Breast epithelium (tissue), 3 donors: ENCODE measurements around the gene CHL1.

ENCODE experiments used
- POLR2A ChIP-seq: fragments of 450-650 bp; IDR thresholded peaks from one replicate; pipeline ENCODE4 v1.6.1; 2016; ENCODE audit warnings: antibody characterized with exemption, mild to moderate bottlenecking, moderate library complexity
- TF ChIP-seq, protein P1 (sequence below), 3 donors: fragments of 450-650 bp; IDR thresholded peaks; one replicate each; pipeline ENCODE4 v1.5.1; 2016 to 2017; ENCODE audit warnings: antibody characterized with exemption in 3 of 3, mild to moderate bottlenecking in 3 of 3, moderate library complexity in 3 of 3

DNA sequence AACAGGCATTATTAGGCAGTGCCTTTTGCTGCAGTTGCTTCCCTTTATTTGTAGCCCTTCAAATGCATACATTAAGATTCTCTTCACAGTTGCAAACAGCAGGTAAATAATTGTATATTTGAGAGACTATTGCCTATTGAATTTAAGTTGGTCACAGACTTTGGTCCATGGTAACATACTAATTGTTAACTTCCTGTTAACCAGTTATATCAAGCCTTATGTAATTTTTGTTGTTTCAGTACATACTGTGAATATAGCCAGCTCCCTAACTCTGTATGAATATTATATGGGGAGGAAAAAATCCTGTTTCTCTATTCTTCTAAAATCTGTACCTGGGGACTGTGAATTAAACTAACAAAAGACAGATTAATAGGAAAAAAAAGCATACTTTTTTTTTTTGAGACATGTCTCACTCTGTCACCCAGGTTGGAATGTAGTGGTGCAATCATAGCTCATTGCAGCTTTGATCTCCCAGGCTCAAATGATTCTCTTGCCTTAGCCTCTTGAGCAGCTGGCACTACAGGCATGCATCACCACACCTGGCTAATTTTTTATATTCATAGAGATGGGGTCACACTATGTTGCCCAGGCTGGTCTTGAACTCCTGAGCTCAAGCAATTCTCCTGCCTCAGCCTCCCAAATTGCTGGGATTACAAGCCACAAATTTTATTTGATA, 53.2 kb downstream of the CHL1 start:
- TF ChIP-seq, protein P1, sequence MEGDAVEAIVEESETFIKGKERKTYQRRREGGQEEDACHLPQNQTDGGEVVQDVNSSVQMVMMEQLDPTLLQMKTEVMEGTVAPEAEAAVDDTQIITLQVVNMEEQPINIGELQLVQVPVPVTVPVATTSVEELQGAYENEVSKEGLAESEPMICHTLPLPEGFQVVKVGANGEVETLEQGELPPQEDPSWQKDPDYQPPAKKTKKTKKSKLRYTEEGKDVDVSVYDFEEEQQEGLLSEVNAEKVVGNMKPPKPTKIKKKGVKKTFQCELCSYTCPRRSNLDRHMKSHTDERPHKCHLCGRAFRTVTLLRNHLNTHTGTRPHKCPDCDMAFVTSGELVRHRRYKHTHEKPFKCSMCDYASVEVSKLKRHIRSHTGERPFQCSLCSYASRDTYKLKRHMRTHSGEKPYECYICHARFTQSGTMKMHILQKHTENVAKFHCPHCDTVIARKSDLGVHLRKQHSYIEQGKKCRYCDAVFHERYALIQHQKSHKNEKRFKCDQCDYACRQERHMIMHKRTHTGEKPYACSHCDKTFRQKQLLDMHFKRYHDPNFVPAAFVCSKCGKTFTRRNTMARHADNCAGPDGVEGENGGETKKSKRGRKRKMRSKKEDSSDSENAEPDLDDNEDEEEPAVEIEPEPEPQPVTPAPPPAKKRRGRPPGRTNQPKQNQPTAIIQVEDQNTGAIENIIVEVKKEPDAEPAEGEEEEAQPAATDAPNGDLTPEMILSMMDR (IDR thresholded peaks at IDR 0.05): no peak
- no peak for TF ChIP-seq POLR2A
